ENCODE results near the gene IMPDH1.

DNA sequence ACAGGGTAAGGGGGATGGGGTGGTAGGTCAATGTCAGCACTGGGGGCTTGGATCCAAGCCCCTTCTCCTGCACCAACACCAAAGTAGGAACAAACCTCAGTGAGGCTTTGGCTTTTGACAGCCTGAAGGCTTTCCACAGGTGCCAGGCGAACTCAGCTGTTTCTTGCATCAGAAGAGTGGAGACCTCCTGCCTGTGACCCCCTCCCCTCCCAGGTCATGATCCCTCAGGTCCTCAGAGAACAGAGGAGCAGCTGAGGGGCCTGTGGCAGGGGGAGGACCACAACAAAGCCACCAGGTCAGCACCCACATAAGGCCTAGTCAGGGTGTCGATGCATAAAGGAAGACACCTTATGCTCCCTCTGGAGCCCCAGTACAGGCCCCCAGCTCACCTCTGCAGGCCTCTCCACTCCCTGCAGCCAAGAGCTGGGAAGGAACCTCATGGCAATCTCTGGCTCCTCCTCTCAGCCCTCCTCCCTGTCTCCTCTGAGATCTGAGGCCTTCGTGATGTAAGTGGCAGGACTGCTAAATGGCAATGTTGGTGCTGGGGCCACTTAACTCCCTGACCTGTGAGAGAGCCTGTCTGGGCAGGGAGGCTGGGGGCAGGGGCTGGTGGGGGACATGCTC, 29.2 kb downstream of the IMPDH1 start:
- TF ChIP-seq, protein P1, sequence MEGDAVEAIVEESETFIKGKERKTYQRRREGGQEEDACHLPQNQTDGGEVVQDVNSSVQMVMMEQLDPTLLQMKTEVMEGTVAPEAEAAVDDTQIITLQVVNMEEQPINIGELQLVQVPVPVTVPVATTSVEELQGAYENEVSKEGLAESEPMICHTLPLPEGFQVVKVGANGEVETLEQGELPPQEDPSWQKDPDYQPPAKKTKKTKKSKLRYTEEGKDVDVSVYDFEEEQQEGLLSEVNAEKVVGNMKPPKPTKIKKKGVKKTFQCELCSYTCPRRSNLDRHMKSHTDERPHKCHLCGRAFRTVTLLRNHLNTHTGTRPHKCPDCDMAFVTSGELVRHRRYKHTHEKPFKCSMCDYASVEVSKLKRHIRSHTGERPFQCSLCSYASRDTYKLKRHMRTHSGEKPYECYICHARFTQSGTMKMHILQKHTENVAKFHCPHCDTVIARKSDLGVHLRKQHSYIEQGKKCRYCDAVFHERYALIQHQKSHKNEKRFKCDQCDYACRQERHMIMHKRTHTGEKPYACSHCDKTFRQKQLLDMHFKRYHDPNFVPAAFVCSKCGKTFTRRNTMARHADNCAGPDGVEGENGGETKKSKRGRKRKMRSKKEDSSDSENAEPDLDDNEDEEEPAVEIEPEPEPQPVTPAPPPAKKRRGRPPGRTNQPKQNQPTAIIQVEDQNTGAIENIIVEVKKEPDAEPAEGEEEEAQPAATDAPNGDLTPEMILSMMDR (IDR thresholded peaks at IDR 0.05): no peak
- TF ChIP-seq POLR2A (IDR thresholded peaks at IDR 0.05): no peak

Measured in upper lobe of left lung (tissue), 4 donors.